Measurements from ENCODE around the gene HOXD4.

DNA sequence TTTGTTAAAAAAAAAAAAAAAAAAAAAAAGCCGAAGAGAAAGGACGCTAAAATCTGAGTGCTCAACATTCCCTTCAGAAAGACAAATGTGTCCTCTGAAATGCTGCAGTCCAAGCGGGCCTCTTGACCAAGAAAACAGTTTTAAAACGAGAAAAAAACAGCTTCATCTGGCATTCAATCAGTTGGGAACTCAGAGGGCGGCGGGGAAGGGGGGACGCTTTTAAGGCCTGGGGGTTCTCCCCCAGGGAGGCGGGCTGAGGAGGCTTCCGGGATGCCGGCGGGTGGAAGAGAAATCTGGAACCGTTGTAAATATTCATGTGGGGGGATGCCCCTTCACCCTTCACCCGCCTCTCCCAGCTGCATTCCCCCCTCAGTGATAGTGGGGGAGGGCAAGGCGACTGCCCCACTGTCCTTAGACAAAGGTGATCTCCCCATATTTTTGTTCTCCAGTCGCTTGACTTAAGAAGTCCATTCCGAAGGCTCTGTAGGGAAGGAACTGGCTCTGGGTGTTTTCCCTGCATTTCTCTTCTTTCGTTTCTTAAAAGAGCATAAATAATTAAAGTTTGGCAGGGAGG lies 47.5 kb upstream of the HOXD4 start:
- TF ChIP-seq CTCF (IDR thresholded peaks at IDR 0.05), result no peak
- no peak for TF ChIP-seq ZFX (IDR thresholded peaks at IDR 0.05; ENCODE audit: borderline replicate concordance)
